Mucosa of gallbladder (tissue), 1 donor: ENCODE results near the gene CTSH. TPM values are rescaled to one million over a fixed set of nuclear protein-coding genes. Genes with fewer than 3 reads are reported as not detected.

ENCODE experiments used
- DNase-seq: peaks from one replicate; pipeline ENCODE4 v3.0.0-alpha.2; 2020; ENCODE audit warnings: low spot score
- total RNA-seq: library from RNA; stranded (reverse); gene quantifications from one replicate; pipeline ENCODE4 v1.2.1, GENCODE V29; 2021
- donor health status: DM: no; HTN: no; CAD: no.

Gene CTSH
- total RNA-seq, 1 donor from 2014 or later, result 465 TPM

DNA sequence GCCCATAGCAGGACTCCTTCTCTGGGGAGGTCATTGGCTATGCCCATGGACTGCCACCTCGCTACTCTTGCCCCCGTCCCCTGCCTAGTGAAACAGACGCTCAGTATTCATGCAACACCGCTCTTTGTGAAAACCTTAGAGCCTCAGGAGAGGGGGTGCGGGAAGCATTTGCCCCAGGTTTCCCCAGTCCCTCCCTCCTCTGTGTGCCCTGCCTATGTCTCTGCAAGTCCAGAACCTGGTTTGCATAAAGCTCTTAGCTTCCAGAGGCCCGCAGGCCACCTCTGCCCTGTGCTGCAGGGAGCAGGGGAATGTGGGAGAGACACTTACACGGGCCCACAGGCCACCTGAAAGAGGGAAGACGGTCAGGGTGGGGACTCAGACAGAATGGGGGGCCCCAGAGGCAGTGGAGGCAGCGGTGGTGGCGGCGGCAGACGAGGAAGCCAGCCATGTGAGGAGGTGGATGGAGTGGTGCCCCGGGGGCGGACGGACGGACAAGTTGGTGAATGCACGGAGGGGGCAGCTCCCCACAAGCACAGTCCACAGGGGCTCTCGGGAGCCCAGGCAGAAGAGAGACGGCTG, 33.8 kb upstream of the CTSH start:
- DNase-seq, result no peak

DNA sequence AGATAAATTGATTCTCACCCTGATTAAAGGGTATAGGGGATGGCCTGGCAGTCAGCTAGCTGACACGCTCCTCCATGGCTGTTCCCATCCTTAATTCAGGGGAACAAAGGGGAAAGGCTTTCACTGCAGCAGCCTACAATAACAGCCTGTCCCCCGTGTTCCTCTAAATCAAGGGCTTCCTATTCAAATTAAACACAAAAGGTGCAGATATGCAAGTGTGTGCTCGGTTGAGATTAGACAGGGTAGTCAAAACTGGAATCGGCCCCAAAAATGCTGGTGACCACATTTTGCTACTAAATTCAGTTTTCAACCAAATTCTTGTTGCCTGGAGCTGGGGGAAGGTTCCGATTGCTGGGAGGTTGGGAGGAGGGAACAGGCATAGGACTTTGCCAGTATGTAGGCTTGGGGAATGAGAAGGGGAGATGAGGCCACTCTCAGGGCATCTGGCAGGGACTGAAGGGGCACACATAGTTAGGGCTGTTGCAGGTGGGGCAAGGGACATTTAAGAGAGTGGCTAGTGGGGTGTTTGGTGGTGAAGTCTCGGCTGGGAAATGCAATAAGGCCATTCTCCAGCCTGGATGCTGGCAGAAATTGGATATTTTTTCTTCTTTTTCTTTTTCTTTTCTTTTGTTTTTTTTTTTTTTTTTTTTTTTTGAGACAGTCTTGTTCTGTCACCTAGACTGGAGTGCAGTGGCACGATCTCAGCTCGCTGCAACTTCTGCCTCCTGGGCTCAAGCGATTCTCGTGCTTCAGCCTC, 32.9 kb upstream of the CTSH start:
- DNase-seq, result no peak

DNA sequence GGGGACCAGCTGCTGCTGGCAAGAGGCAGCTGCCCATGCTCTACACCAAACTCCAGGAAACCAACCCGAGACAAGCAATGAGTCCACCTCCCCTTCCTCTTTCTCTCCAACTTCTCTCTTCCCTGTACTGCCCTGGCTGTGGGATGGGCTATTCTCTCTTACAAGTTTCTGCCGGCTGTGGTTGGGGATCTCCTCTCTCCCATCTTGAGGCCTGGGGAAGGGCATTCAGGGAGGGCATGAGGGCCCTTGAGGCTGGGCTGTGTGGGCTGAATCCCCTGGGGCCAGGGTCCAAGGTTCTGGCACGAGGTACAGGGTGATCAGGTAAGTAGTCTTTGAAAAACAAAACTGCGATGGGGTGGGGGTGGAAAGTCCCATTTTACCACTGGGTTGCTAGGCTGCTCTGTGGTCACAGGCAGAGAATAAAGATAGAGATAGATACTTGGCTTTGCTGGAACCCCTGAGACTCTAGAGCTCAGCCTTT, 32.3 kb upstream of the CTSH start:
- DNase-seq, result no peak

DNA sequence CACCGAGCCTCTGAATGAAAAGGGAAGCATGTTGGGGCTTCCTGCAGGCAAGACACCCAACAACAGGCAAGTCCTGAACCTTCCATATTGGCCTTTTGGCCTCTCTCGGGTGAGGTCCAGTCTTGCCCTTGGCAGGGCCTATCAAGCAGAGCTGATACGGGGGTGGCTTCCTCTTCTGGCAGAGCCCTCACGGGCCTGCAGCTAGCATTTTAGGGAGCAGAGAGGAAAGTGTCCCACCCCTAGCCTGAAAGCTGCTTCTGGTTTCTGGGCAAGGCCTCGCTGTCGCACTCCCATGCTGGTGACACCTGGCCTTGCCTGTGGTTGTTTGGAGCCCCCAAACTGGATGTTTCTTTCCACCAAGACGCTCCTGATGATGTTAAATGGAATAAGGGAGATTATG, 31.8 kb upstream of the CTSH start:
- DNase-seq, result no peak

DNA sequence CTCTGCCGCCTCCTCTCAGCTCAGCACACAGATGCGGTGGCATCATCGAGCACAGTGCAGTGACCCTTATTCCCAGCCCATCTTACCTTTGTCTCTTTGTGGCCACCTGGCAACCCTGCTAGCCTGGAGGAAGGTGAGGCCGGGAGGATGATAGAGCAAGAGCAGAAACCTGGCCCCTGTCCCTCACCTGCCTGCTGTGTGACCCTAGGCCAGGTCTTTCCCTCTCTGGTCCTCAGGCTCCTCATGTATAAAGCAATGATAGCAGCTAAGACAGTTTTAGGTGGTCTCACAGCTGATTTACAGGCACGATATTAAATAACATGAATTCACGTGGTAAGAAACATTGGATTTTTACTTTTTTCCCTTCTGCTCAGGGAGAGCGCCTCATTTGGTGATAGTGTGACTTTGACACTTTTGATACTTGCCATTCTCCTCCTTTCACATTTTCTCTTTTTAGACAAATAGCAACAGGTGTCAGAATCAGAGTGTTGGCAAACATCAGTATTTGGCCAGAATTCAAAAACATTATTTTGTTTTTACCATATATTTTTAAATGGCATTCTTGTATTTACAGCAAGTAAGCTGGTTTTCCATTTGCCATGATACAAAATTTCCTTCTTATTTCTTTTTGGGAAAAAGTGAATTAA, 29.5 kb upstream of the CTSH start:
- no peak for DNase-seq

DNA sequence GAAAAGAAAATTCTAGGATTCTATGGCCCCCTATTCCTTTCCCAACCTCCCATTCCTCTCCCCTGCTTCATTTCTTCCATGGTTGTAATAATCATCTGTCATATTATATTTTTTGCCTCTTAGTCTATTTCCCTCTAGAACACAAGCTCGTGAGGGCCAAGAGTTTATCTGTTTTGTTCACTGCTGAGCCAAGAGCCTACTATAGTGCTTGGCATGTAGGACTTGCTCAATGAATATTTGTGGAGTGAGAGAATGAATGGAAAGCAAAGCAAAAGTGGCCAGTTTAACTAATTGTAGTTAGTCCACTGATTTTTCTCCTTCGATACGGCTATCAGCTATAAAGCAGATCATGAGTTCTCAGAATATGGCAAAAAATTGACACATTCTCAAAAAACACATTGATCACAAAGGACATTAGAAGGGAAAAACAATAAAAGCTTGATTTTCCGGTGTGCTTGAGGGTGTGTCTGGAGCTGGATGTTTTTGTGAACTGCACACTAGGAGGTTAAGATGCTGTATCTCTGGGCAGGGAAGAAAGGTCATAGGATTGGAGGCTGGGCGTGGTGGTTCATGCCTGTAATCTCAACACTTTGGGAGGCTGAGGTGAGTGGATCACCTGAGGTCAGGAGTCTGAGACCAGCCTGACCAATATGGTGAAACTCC, 25.0 kb upstream of the CTSH start:
- DNase-seq, result peak; percentile 56

DNA sequence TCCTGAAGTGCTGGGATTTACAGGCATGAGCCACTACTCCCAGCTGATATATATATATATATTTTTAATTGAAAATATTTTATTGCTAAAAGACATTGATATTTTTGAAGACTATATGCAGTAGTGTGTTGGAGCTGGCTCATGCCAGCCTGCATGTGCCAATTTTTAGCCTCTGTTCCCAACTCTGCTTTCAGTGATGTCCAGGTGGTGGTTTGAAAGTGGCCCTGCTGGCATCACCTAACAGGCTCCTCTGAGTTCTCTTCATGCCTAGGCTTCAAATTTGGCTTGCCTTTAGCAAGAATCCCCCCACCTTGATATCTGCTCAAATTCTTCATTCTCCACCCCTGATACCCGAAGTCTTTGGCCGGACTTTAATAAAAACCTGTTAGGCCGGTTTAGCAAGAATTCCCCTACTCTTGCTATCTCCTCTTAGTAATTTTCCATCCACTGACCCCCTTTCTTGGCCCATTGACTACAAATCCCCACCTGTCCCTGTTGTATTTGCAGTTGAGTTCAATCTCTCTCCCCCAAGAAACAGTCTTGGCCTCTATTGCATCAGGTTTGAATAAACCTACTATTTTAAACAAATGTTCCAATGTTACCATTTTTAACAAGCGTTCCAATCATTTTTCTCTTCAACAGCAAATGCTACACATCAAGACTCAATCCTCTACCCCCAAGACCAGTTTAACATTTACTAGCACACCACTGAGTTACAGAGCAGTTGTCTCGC, 23.9 kb upstream of the CTSH start:
- DNase-seq, result no peak

DNA sequence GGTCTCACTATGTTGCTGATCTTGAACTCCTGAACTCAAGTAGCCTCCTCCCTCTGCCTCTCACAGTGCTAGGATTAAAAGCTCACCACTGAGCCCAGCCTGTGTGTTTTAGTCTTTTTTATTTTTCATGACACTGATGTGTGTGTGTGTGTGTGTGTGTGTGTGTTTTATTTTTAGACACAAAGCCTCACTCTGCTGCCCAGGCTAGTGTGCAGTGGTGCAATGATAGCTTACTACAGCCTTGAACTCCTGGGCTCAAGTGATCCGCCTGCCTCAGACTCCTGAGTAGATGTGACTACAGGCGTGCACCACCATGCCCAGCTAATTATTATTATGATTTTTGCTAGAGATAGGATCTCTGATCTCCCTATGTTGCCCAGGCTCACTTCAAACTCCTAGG, 23.3 kb upstream of the CTSH start:
- no peak for DNase-seq

DNA sequence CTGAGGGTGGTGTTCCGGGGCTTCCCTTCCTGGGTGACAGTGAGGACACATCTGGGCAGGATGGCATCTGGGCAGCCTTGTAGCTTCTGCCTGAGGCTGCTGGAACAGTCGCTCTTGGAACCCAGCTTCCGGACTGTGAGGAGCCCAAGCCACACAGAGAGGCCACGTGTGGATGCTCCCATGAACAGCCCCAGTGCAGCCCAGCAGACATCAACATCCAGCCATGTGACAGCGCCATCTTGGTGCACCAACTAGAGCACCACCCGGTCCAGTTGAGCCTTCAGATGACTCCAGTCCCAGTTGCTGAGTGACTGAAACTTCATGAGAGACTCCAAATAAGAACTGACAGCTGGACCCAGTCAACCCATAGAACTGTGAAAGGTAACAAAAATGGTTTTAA, 15.5 kb upstream of the CTSH start:
- DNase-seq, result no peak

DNA sequence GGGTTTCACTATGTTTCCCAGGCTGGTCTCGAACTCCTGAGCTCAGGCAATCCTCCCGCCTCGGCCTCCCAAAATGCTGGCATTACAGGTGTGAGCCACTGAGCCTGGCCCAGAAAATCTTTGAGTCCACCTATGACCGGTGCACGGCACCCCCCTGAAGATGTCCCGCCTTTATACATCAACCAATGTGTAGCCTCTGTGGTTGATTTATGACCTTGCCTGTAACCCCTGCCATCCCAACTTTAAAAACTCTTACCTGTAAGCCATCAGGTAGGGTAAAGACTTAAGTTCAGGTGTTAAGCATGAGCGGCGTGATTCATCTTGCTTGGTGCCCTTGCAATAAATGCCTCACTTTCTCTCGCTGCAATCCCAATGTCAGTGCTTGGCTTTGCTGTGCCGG, 14.5 kb upstream of the CTSH start:
- no peak for DNase-seq

DNA sequence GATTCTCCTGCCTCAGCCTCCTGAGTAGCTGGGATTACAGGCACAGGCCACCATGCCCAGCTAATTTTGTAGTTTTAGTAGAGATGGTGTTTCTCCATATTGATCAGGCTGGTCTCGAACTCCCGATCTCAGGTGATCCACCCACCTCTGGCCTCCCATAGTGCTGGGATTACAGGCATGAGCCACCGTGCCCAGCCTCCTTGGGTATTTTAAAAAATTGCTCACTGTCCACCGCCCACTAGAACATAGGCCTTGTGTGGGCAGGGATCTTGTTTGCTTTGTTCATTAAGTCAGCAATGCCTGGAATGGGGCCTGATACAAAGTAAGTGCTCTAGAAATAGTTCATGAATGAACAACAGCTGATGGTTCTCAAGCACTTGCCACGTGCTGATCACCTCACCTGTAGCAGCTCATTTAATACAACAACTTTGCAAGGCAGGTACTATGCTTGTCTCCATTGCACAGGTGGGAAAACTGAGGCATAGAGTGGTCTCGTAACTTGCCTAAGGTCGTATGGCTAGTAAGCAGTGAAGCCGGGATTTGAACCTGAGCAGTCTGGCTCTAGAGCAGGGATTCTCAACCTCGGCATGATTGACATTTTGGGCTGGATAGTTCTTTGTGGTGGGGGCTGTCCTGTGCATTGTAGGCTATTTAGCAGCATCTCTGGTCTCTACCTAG, 12.7 kb upstream of the CTSH start:
- DNase-seq, result no peak

DNA sequence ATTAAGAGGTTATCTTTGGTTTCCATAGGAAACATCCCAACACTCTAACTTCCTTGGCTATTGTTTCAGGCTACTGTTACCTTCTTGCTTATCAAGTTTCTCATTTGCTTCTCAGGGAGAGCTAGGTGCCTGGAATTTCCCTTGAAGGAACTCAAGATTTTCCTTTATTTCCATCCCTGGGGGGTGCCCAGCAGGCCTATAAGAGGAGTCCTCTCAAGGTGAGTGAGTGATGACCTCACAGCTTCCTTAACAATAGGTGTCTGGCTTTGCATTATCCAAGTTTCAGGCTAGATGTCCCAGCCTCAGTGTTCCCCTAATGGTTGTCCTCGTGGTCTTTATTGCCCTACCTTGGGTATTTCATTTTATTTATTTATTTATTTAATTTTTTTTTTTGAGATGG, 12.1 kb upstream of the CTSH start:
- no peak for DNase-seq

DNA sequence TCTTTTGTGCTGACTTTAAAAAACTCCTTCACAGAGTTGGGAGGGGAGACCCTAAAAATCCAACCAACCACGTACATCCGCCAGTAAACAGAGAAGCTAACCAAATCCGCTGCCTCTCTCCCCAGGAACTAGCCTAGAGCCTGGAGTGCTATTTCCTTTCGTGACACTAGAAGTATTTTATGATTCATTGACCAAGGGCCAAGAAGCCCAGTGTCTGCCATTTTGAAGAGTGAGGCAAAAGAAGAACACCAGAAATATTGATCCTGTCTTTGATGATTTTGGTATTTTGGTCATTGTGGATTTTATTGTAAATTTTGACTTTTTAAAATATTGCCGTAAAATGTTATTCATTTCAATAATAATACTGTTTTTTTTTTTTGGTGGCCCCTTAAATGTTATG, 10.5 kb upstream of the CTSH start:
- no peak for DNase-seq

DNA sequence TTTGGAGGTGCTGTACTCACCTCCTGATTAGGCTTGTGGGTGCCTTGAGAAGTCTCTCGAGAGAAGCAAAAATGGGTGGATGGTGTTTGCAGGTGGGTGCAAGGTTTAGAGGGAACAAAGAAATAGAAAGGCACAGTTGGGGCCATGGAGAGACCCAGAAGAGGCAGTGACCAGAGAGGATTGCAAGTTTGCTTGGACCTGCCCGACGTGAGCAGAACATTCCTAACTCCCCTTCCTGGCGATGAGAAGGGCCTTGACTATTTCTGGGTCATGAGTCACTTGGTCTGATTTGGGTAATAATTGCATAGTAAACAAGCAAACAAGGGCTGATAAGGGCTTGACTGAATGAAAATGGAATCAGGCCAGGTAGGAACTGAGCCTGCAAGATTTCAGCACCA, 7.0 kb upstream of the CTSH start:
- peak; percentile 67 for DNase-seq

DNA sequence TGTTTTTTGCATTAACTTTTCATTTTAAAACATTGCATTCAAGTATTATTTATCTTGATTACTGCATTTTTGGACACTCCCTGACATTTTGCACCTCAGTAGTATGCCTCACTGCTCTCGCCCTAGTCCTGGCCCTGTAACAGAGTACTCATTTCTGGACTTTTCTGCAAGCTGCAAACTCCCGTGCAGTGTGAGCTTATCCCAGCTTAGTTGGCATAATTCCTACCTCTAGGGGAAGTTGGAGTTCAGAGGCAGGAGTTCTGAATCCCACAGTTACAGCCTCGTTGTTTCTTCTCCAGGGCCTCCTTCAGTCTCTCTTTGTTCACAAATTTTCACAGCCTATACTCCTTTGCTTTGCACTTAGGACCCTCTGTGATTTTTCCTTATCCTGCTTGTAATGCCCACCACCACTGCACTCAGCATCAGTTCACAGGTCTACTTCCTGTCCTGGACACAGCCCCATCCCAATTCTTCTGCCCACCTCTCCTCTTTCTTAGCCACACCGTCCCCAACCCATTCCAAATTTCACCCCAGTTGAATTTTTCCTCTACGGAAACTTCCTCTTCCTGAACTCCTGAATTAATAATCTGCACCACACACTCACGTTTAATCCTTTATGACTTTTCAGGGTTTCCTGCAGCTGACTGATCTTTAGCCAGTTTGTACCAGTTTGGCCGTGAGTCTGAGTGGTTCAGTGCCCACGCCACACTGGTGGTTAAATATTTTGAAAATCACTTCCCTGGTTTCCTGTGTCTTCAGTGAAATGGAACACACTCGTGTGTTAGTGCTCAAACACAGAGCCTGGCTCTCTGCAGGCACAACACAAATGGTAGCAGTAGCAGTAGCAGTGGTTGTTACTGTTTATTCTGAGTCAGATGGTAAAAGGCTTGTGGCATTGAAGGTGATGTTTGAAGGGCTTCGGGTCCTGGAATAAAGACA, 6.3 kb upstream of the CTSH start:
- no peak for DNase-seq

DNA sequence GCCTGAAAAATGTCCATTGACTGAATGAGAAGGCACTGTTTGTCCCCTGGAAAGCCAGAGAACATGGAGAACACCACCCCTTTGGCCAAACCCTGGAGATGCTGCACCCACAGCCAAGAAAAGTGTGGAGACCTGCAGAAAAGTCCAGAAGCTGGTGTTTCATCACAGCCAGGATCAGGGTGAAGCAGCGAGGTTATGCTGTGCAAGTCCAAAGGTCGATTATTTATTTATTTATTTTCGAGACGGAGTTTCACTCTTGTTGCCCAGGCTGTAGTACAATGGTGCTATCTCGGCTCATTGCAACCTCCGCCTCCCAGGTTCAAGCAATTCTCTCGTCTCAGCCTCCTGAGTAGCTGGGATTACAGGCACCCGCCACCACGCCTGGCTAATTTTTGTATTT, 5.5 kb upstream of the CTSH start:
- peak; percentile 70 for DNase-seq

DNA sequence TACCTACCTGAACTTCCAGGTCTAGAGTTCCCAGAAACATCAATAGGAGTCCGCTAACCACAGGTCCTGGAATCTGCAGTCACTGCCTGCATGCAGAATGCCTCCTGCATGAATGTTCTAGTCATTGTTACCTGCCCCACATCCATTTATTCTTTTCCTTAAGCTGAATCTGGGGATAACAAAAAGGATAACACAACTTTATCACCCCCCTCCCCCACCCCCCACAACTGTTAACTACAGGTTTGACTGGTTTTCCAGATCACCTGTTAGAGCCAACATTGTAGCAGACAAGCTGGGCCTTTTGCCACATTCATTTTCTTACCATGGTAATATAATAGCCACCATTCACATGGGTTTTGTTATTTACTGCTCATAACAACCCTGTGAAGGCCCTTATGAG, 4.6 kb upstream of the CTSH start:
- no peak for DNase-seq

DNA sequence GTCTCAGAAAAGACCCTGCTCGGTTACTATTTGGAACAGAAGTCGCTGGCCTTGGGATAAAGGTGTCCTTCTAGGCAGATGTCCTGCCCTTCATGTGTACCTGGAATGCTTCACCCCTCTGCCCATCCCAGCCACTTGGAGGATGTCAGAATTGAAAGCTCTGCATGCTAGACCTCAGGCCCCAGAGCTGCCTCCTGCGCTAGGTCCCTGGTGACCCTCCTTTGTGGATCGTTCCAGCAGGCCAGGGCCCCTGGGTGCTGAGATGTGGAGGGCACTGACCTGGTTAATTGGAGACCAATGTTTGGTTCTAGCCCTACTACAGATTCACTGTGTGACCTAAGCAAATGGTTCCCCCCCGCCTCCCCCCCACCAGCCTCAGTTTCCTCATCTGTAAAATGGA, 2.7 kb upstream of the CTSH start:
- no peak for DNase-seq

DNA sequence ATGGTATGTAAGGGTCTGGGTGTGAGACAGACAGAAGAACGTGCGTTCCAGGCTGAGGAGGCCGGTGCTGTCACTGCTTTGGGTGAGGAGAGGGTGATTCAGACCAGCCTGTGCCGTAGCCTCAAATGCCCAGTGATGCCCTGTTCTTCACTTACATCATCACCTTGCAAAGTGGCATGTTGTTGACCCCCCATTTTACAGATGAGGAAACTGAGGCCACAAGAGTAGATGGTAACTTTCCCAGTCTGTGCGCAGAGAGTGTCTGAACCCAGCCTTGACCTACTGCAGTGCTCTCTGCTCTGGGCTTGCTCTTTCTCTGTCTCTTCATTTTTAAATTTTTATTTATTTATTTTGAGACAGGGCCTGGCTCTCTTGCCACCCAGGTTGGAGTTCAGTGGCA, 1.6 kb upstream of the CTSH start:
- no peak for DNase-seq

DNA sequence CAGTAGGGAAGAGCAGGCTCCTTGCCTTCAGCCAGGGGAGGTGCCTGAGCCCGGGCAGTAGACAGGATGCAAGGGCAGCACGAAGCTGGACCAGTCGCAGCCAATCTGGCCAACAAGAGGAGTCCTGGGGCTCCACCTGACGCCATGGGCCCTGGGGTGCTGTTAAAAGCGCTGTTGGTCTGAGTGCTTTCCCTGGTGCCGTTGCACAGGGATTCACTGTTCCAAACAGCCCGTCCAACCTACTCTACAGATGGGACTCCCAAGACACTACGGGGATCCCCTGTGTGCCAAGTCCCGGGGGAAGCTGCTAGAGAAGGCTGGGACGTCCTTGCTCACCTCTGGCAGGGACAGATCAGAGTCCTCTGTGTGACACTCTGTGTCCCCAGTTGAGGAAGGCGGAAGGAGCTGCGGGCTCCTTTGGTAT, 632 bp downstream of the CTSH start:
- no peak for DNase-seq
